Measurements from ENCODE around the gene OSGEP.

DNA sequence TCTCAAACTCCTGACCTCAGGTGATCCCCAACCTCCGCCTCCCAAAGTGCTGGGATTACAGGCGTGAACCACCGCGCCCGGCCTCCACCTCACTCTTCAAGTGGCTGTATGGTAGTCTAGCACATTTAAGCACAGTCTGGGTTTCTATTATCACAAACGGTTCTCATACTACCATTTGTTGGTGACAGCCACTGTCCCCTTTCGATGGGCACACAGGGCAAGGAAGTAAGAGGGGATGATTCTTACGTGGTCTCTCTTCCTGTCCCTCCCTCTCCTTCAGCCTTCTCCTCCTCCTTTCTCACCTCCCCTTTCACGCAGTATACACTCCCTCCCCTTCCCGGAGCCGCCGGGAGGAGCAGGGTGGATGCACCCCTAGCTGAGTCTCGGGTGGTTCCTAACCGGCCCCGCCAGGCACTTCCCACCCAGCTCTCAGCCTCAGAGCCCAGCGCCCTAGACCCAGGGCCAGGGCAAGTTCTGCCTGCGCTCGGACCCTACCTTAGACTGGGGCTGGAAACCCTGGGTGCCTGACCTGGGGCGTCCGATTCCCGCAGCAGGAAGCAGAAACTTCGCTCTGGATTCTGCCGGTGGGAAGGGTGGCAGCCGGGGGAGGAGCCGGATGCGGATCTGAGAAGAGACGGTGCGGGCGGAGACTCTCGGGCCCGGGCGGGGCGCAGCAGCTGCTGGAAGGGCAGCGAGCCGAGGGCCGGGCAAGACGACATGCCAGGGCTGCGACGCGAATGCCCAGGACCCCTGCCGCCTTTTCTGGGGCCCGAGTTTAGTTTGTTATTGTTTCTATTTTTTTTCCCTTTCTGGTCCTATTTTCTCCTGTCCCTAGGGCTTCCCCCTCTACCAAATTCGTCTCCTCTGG, 41.5 kb downstream of the OSGEP start, which contains the start of gene TEP1:
- TF ChIP-seq, protein P1, sequence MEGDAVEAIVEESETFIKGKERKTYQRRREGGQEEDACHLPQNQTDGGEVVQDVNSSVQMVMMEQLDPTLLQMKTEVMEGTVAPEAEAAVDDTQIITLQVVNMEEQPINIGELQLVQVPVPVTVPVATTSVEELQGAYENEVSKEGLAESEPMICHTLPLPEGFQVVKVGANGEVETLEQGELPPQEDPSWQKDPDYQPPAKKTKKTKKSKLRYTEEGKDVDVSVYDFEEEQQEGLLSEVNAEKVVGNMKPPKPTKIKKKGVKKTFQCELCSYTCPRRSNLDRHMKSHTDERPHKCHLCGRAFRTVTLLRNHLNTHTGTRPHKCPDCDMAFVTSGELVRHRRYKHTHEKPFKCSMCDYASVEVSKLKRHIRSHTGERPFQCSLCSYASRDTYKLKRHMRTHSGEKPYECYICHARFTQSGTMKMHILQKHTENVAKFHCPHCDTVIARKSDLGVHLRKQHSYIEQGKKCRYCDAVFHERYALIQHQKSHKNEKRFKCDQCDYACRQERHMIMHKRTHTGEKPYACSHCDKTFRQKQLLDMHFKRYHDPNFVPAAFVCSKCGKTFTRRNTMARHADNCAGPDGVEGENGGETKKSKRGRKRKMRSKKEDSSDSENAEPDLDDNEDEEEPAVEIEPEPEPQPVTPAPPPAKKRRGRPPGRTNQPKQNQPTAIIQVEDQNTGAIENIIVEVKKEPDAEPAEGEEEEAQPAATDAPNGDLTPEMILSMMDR (IDR thresholded peaks at IDR 0.05) = no peak
- TF ChIP-seq TCF7L2 (IDR thresholded peaks at IDR 0.05; ENCODE audit: low read depth, low read length) = no peak

All from Panc1 (cell line).